PC-3 (cell line): ENCODE data around the gene PTGR1.

Experiments used
- CTCF ChIP-seq: fragments of 300-600 bp; sonication (generic); conservative IDR thresholded peaks from 2 replicates; pipeline ENCODE4 v1.5.1; 2017; ENCODE audit warnings: antibody characterized with exemption, low read depth, mild to moderate bottlenecking, low read length
- EZH2 ChIP-seq: fragments of 300-600 bp; sonication (generic); IDR thresholded peaks from one replicate; pipeline ENCODE4 v1.6.1; 2017; ENCODE audit warnings: antibody characterized with exemption, mild to moderate bottlenecking, low read length; ENCODE audit not compliant: unreplicated experiment

- no peak for TF ChIP-seq CTCF
- no peak for TF ChIP-seq EZH2
Measured at GRCh38 chr9:111622626-111623025, 23.2 kb upstream of the PTGR1 start.
